ENCODE measurements around the gene KCTD13. TPM values are rescaled to one million over a fixed set of nuclear protein-coding genes. Genes with fewer than 3 reads are reported as not detected.
A peak's percentile ranks its signal among the peaks of the same experiment; 100 is the strongest.
"Not testable (repeated sequence)": the region's sequence is repeated elsewhere in the genome, so short reads cannot be mapped to it uniquely, and the experiment has no call there.

The KCTD13 gene
- total and polyA plus RNA-seq, 8 donors, result 7.7 to 20.5 (median 9.3) TPM

GRCh38 chr16:29911676-29912010 is 14.4 kb downstream of the KCTD13 start:
- H3K9me3 ChIP-seq, result no peaks in the 10 kb centered on the region
- no peak overlapping the region for H3K27ac ChIP-seq
- no peak for TF ChIP-seq CTCF (IDR thresholded peaks at IDR 0.05)
- no peak overlapping the region for H3K4me3 ChIP-seq
- no peaks in the 10 kb centered on the region for H3K4me1 ChIP-seq
- H3K36me3 ChIP-seq, result no peaks in the 10 kb centered on the region
- intact Hi-C loops (cut with DNase I), result no loop called here
- ATAC-seq, result no peak
- no peaks in the 10 kb centered on the region for H3K27me3 ChIP-seq
- WGBS, 2 donors, result 77 to 78% methylated on average over 15 of the region's 15 CpGs
- peak in 1 of 6 donors; percentile 35 for DNase-seq
- no peak for FAIRE-seq

DNA sequence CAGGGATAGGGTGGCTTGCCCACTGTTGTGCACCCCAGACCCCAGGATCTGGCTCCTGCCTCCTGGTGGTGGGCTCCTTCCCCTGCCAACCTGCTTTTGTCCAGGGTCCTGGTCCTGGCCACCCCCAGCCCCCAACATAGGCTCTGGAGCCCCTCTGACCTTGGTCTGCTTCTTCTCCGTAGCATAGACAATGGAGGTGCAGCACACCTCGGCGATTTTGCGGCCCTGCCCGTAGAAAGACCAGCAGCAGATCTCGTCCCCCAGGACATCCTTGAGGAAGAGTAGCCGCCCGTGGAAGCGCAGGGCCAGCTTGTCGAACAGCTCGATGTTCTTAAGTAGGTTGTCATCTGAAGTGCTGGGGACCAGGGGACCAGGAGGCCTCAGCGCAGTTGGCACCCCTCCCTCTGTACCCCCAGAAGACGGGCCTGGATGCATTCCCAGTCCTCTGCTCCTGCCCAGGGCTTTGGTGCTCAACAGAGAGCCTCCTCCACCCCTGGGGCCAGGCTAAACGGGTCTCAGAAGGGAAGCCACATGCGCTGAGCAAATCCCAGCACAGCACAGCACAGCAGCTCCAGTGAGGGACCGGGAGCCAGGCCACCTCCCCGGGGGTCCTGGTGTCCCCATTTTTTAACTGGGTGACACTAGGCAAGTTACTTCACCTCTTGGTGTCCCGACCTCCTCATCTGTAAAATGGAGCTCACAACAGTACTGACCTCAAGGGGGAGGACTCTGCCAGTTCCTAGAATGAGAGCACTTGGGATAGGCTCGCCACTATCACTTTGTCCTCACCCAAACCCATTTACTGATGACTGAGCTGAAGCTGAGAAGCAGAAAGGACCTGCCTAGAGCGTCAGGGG is 15.0 kb downstream of the KCTD13 start:
- H3K27ac ChIP-seq, result no peak overlapping the region
- FAIRE-seq, result no peak
- no peaks in the 10 kb centered on the region for H3K36me3 ChIP-seq
- intact Hi-C loops (cut with DNase I), result no loop called here
- H3K27me3 ChIP-seq, result no peaks in the 10 kb centered on the region
- no peak for TF ChIP-seq CTCF (IDR thresholded peaks at IDR 0.05)
- WGBS, 2 donors, result 86 to 93% methylated on average over 20 of the region's 20 CpGs
- no peak overlapping the region for H3K4me3 ChIP-seq
- peak in 1 of 6 donors; percentile 43 for DNase-seq
- ATAC-seq, result no peak
- H3K9me3 ChIP-seq, result no peaks in the 10 kb centered on the region
- no peaks in the 10 kb centered on the region for H3K4me1 ChIP-seq

DNA sequence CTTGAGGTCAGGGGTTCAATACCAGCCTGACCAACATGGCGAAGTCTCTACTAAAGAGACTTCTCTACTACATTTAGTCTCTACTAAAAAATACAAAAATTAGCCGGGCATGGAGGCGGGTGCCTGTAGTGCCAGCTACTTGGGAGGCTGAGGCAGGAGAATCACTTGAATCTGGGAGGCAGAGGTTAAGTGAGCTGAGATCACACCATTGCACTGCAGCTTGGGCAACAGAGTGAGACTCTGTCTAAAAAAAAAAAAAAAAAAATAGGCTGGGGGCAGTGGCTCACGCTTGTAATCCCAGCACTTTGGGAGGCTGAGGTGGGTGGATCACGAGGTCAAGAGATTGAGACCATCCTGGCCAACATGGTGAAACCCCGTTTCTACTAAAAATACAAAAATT is 16.2 kb downstream of the KCTD13 start:
- H3K4me3 ChIP-seq; ATAC-seq; H3K36me3 ChIP-seq; FAIRE-seq; H3K27me3 ChIP-seq; DNase-seq; H3K4me1 ChIP-seq; H3K9me3 ChIP-seq; H3K27ac ChIP-seq; intact Hi-C loops (cut with DNase I): not testable (repeated sequence)
- 88 to 92% methylated on average over 5 to 6 of the region's 6 CpGs for WGBS, 2 donors

DNA sequence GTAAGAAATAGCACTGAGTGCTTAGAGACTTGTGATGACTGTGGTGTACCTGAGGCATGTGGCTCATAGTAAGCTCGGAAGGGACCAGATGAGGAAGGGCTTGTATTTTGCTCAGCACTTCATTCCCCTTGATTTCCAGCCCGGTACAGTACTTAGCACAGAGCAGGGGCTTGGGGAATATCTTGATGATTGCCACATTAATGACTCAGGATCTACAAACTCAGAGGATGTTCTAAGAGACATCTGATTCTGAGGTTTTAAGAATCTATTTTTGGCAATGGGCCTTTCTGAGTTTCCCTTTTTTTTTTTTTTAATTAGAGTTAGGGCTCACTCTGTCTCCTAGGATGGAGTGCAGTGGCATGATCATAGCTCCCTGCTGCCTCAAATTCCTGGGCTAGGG is 16.6 kb downstream of the KCTD13 start:
- no peaks in the 10 kb centered on the region for H3K4me1 ChIP-seq
- 82 to 85% methylated on average over 2 of the region's 2 CpGs for WGBS, 2 donors
- intact Hi-C loops (cut with DNase I), result no loop called here
- no peak overlapping the region for H3K4me3 ChIP-seq
- no peaks in the 10 kb centered on the region for H3K9me3 ChIP-seq
- no peaks in the 10 kb centered on the region for H3K36me3 ChIP-seq
- no peak overlapping the region for H3K27ac ChIP-seq
- H3K27me3 ChIP-seq, result no peaks in the 10 kb centered on the region
- FAIRE-seq, result no peak
- DNase-seq, result no peak
- no peak for TF ChIP-seq CTCF (IDR thresholded peaks at IDR 0.05)
- ATAC-seq, result no peak

- 84 to 98% methylated on average over 2 of the region's 2 CpGs for WGBS, 2 donors
- H3K36me3 ChIP-seq, result no peaks in the 10 kb centered on the region
- FAIRE-seq (no peak), DNase-seq (no peak), ATAC-seq (no peak)
- intact Hi-C loops (cut with DNase I), result no loop called here
- no peaks in the 10 kb centered on the region for H3K4me1 ChIP-seq
- no peaks in the 10 kb centered on the region for H3K9me3 ChIP-seq
- no peak overlapping the region for H3K4me3 ChIP-seq
- no peak overlapping the region for H3K27ac ChIP-seq
- no peaks in the 10 kb centered on the region for H3K27me3 ChIP-seq
- TF ChIP-seq CTCF (IDR thresholded peaks at IDR 0.05), result no peak
These were observed 17.3 kb downstream of the KCTD13 start for GRCh38 chr16:29908719-29909220.
